LNCaP clone FGC (cell line): ENCODE results near the gene MAPK12.

Source experiments
- DNase-seq: peaks from one replicate; pipeline ENCODE4 v3.0.0-alpha.2; 2011; ENCODE audit warnings: low read depth
- H3K4me3 ChIP-seq: 2 replicates; pipeline ENCODE4 v1.5.1; 2011; ENCODE audit warnings: mild to moderate bottlenecking, low read depth, low read length, control low read depth
- CTCF ChIP-seq: IDR thresholded peaks from 2 replicates; pipeline ENCODE4 v1.5.1; 2012; ENCODE audit warnings: mild to moderate bottlenecking; ENCODE audit not compliant: control insufficient read depth, insufficient read depth; ENCODE audit errors: extremely low read depth

MAPK12 gene

GRCh38 chr22:50307890-50308596, 46.6 kb upstream of the MAPK12 start:
- H3K4me3 ChIP-seq, result no peak overlapping the region

DNA sequence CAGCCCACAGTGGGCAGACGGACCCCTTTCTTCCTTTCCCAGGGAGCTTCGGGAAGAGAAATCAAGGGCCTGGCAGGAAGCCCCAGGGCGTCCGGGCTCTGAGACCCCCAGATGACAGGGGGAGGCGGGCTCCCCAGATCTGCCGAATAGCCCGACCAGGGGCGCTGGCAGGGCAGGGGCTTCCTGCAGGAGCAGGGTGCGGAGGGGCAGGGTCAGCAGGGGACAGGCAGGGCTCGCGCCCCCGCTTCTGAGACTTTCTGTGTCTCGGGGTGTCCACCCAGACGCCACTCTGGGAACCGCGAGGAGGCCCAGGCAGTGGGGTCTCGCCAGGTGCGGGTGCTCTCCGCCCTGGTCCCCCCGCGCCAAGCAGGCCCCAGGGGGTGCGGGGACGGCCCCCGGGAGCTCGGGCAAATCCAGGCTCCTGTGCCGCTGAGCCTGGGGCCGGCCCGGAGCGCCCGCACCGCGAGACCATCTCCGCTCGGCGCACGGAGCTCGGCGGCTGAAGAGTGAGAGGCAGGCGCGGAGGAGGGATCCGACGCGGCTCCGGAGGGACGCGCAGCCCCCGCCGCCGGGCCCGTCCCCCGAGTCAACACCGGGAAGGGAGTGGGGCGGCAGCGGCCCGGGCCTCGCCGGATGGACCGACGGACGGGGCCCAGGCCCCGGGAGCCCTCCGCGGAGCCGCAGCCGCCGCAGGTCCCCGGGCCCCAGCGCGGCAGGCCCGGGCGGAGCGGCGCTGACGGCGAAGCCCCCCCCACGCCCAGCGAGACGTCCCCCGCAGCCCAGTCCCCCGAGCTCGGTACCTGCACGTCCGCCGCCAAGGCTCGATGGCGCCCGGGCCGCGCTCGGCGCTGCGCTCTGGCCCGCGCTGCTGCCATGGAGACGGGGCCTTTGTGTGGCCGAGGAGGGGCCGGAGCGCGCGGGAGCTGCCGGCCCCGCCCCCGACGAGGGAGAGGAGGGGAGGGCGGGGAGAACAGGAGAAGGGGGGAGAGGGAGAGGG, 45.6 kb upstream of the MAPK12 start, which contains the start of gene PLXNB2:
Gene PLXNB2 (minus strand): TSS at position 894 of the 997 bp plus-strand sequence. CDS start 17,062 bp downstream, outside the sequence.
- no peak for TF ChIP-seq CTCF
- H3K4me3 ChIP-seq, result peak within 1 kb of the TSS; percentile 98
- no peak for DNase-seq

More at GRCh38 chr22:50307890-50308596, 46.6 kb upstream of the MAPK12 start:
- TF ChIP-seq CTCF, result no peak
- no peak for DNase-seq

GRCh38 chr22:50305923-50306566, 44.6 kb upstream of the MAPK12 start:
- H3K4me3 ChIP-seq, result peak overlapping the region; percentile 98
- peak; percentile 88 for DNase-seq
- no peak for TF ChIP-seq CTCF

DNA sequence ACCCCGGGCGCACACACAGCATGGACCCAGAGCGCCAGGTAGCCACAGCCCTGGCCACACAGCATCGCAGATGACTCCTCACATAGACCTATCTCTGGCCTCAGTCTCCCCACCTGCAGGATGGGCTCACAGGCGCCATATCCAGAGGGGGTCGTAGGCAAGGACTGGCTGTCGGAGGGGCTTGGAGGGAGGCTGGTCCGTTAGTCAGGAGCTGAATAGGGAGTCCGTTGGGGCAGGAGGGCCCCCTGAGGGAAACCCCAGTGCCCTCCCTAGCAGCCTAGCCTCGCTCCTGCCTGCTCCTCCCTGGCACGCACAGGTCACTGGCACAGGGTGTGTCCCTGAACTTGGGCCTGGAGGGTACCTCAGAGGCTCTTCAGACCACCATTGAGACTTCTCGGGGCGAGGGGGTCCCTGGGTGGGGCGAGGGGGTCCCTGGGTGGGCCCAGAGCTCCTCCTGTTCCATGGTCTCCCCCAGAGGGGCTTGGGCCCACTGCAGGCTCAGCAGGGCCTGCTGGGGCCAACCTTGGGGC, 44.0 kb upstream of the MAPK12 start:
- peak overlapping the region; percentile 98 for H3K4me3 ChIP-seq
- TF ChIP-seq CTCF, result no peak
- DNase-seq, result no peak

- no peak for TF ChIP-seq CTCF
- no peak for DNase-seq
- H3K4me3 ChIP-seq, result peak overlapping the region; percentile 98
Observed at GRCh38 chr22:50304528-50305392, 43.3 kb upstream of the MAPK12 start.
